Transverse colon (tissue), 3 donors: ENCODE data around the gene UBE2L6.

Experiments
- CTCF ChIP-seq, 5 experiments: fragments of 200-600 bp in 3 of 5; fragments of 450-650 bp in 2 of 5; sonication (generic) in 3 of 5; IDR thresholded peaks; 1 replicate in 2 of 5; 2 replicates in 3 of 5; pipeline ENCODE4 v1.5.1; 2016 to 2017; ENCODE audit warnings: antibody characterized with exemption in 5 of 5, inconsistent platforms in 3 of 5, mild to moderate bottlenecking in 2 of 5, moderate library complexity in 1 of 5
- EP300 ChIP-seq: sonication (generic); formaldehyde crosslinking; IDR thresholded peaks from one replicate; pipeline ENCODE4 v1.6.1; 2017; ENCODE audit warnings: antibody characterized with exemption, low read depth
- POLR2A ChIP-seq: fragments of 450-650 bp; IDR thresholded peaks from one replicate; pipeline ENCODE4 v1.6.1; 2016; ENCODE audit warnings: antibody characterized with exemption, mild to moderate bottlenecking, moderate library complexity

- TF ChIP-seq CTCF (IDR thresholded peaks at IDR 0.05) (no peak), EP300 (no peak), POLR2A (no peak)
Measured at GRCh38 chr11:57511741-57512430, 55.6 kb downstream of the UBE2L6 start.
